Lung (tissue), 12 donors: ENCODE measurements around the gene TEAD1. TPM values are rescaled to one million over a fixed set of nuclear protein-coding genes. Genes with fewer than 3 reads are reported as not detected.

ENCODE experiments used
- ATAC-seq: fragments of 200-7000 bp; cut with Tn5 transposase; one replicate; pipeline ENCODE4 v1.9.1; 2020; ENCODE audit warnings: moderate number of reproducible peaks; ENCODE audit not compliant: insufficient read depth, low FRiP score
- DNase-seq, 3 donors: peaks; one replicate each; pipeline ENCODE4 v3.0.0-alpha.2; 2013 to 2017
- H3K27ac ChIP-seq, 2 donors: one replicate each; pipeline ENCODE4 v1.5.1; 2013; ENCODE audit warnings: mild to moderate bottlenecking in 2 of 2, moderate library complexity in 2 of 2, control low read depth in 1 of 2, inconsistent platforms in 1 of 2, low read depth in 1 of 2, low read length in 1 of 2
- H3K27me3 ChIP-seq, 3 donors: one replicate each; pipeline ENCODE4 v1.5.1; 2013; ENCODE audit warnings: low read length in 2 of 3; ENCODE audit not compliant: control insufficient read depth in 3 of 3, insufficient read depth in 3 of 3
- H3K36me3 ChIP-seq, 4 donors: one replicate each; pipeline ENCODE4 v1.5.1; 2013; ENCODE audit warnings: low read length in 4 of 4, mild to moderate bottlenecking in 1 of 4, moderate library complexity in 1 of 4; ENCODE audit not compliant: control insufficient read depth in 4 of 4, insufficient read depth in 4 of 4
- H3K4me1 ChIP-seq, 5 donors: one replicate each; pipeline ENCODE4 v1.5.1; 2013; ENCODE audit warnings: low read length in 5 of 5, mild to moderate bottlenecking in 2 of 5, moderate library complexity in 1 of 5; ENCODE audit not compliant: control insufficient read depth in 5 of 5, insufficient read depth in 5 of 5
- H3K4me3 ChIP-seq: one replicate; pipeline ENCODE4 v1.5.1; 2013; ENCODE audit warnings: mild to moderate bottlenecking, control low read depth, moderate library complexity
- H3K9ac ChIP-seq, 2 donors: one replicate each; pipeline ENCODE4 v1.5.1; 2013; ENCODE audit warnings: low read length in 2 of 2, control low read depth in 1 of 2; ENCODE audit not compliant: insufficient read depth in 1 of 2
- H3K9me3 ChIP-seq, 4 donors: one replicate each; pipeline ENCODE4 v1.5.1; 2013; ENCODE audit warnings: low read length in 3 of 4, mild to moderate bottlenecking in 1 of 4, moderate library complexity in 1 of 4; ENCODE audit not compliant: control insufficient read depth in 4 of 4, insufficient read depth in 3 of 4
- WGBS, 2 donors: extraction: QIAGEN DNeasy Blood & Tissue Kit; methylation state at CpG; one replicate each; pipeline ENCODE4 v1.1.7; 2013; 5-methylcytosine and 5-hydroxymethylcytosine counted together
- polyA plus RNA-seq, 2 donors: library from polyadenylated mRNA; stranded (reverse); fragments of 200-250 nt; gene quantifications; one replicate each; pipeline ENCODE4 v1.2.1, GENCODE V29; 2013
- total RNA-seq, 2 donors: library from RNA; depleted of rRNA in 1 of 2; stranded (reverse); fragments of >200 nt in 1 of 2; gene quantifications; one replicate each; pipeline ENCODE4 v1.2.1, GENCODE V29; 2014 to 2021
- TF ChIP-seq, protein P1 (sequence below): IDR thresholded peaks from 2 replicates; pipeline ENCODE4 v1.5.1; 2012; ENCODE audit warnings: mild to moderate bottlenecking; ENCODE audit errors: control extremely low read depth, extremely low read depth
- donor health status: control.
- donor health status: control.
- donor health status: Bipolar disorder and iron deficiency.
- donor health status: healthy.
- donor health status: DM: yes; HTN: yes; CAD: no.

The TEAD1 gene
- total and polyA plus RNA-seq, 4 donors, result 7.7 to 141 (median 38.8) TPM

DNA sequence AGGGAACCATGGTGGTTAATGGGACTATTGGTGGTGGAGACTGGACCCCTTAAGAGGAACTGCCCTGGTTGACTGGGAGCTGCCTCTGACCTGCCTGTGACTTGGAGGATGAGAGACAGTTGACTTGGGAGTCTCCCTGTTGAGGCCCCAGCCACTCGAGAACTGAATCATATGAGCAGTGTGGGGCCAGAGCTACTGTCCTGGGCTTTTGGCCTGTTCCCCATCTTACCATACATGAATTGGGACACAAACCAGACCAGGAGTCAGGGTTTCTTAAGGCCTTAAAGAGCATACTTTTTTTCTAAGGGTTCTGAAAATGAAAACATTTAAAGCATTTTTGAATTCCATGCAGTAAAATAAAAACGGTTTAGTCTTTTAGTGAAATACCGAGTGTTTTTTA lies 92.8 kb downstream of the TEAD1 start:
- ATAC-seq (no peak), DNase-seq (no peak)
- Histone ChIP-seq H3K27ac (no peak overlapping the region), H3K27me3 (no peaks in the 10 kb centered on the region), H3K4me3 (no peak overlapping the region), H3K9me3 (no peaks in the 10 kb centered on the region), H3K9ac (no peak overlapping the region), H3K36me3 (peaks cover 0 to 10% (median 4%) of the 10 kb centered on the region in 4 donors), H3K4me1 (peaks cover under 1 to 53% (median 10%) of the 10 kb centered on the region in 5 donors)
- TF ChIP-seq, protein P1, sequence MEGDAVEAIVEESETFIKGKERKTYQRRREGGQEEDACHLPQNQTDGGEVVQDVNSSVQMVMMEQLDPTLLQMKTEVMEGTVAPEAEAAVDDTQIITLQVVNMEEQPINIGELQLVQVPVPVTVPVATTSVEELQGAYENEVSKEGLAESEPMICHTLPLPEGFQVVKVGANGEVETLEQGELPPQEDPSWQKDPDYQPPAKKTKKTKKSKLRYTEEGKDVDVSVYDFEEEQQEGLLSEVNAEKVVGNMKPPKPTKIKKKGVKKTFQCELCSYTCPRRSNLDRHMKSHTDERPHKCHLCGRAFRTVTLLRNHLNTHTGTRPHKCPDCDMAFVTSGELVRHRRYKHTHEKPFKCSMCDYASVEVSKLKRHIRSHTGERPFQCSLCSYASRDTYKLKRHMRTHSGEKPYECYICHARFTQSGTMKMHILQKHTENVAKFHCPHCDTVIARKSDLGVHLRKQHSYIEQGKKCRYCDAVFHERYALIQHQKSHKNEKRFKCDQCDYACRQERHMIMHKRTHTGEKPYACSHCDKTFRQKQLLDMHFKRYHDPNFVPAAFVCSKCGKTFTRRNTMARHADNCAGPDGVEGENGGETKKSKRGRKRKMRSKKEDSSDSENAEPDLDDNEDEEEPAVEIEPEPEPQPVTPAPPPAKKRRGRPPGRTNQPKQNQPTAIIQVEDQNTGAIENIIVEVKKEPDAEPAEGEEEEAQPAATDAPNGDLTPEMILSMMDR, result no peak
- WGBS, 2 donors, result 83 to 90% methylated on average over 3 of the region's 3 CpGs

GRCh38 chr11:12767577-12767976 lies 93.4 kb downstream of the TEAD1 start:
- no peak overlapping the region for H3K27ac ChIP-seq
- WGBS, 2 donors, result 88 to 89% methylated on average over 5 of the region's 5 CpGs

GRCh38 chr11:12768726-12769673 lies 94.8 kb downstream of the TEAD1 start:
- ATAC-seq (no peak), DNase-seq (no peak)
- TF ChIP-seq, protein P1, result no peak
- Histone ChIP-seq H3K27me3 (no peaks in the 10 kb centered on the region), H3K4me1 (peaks cover 0 to 47% (median 8%) of the 10 kb centered on the region in 5 donors), H3K27ac (no peak overlapping the region), H3K9ac (no peak overlapping the region), H3K36me3 (peaks cover 0 to 10% (median 4%) of the 10 kb centered on the region in 4 donors), H3K9me3 (no peaks in the 10 kb centered on the region), H3K4me3 (no peak overlapping the region)
- WGBS, 2 donors, result 79 to 83% methylated on average over 7 of the region's 7 CpGs

More at GRCh38 chr11:12767577-12767976, 93.4 kb downstream of the TEAD1 start:
- Histone ChIP-seq H3K9me3 (no peaks in the 10 kb centered on the region), H3K36me3 (peaks cover 0 to 10% (median 4%) of the 10 kb centered on the region in 4 donors), H3K9ac (no peak overlapping the region), H3K4me3 (no peak overlapping the region), H3K27me3 (no peaks in the 10 kb centered on the region), H3K4me1 (peaks cover 0 to 53% (median 10%) of the 10 kb centered on the region in 5 donors)
- TF ChIP-seq, protein P1, result no peak
- no peak for ATAC-seq
- DNase-seq, result no peak
